C4-2B (cell line): ENCODE measurements around the gene SEMA4D.

Experiments
- CTCF ChIP-seq: fragments of 450-650 bp; conservative IDR thresholded peaks from 2 replicates; pipeline ENCODE4 v1.5.1; 2017; ENCODE audit warnings: mild to moderate bottlenecking
- ZFX ChIP-seq: fragments of 450-650 bp; IDR thresholded peaks from 2 replicates; pipeline ENCODE4 v1.6.1; 2017

DNA sequence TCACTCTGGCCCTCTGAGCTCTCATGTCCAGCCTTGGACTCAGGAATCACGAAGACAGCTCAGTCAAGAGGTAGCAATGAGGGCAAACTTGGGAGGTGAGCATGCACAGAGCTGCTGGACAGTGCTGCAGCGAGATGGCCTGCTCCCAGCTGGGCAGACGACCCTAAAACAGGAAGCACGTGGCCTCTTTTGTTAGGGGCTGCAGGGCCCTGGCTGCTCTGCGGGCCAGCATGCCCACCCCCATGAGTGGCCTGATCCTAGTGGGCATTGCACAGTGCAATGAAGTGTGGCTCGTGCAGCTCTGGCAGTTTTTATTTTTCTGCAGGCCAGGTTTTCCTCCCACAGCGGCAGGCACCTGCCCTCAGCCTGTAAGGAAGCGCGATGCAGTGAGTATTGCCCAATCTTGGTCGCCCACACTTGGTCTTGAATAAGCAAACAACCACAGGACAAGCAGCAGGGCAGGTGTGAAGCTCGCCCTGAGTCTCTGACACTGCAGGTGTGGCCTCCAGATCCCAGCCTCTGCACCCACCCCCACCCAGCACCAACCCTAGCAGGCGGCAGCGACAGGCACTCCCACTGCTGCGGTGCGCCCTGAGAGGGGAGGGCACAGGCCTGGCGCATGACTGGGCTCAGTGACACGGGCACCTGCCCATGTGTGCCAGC is 60.8 kb downstream of the SEMA4D start:
- TF ChIP-seq CTCF (no peak), ZFX (no peak)
